Loucy (cell line): Measurements from ENCODE around the gene HRH1.

Source experiments
- EZH2phosphoT487 ChIP-seq: fragments of 200-600 bp; IDR thresholded peaks from 2 replicates; pipeline ENCODE4 v1.6.1; 2018; ENCODE audit warnings: antibody characterized with exemption, mild to moderate bottlenecking, moderate library complexity, borderline replicate concordance
- TF ChIP-seq, protein P1 (sequence below): fragments of 200-600 bp; sonication (generic); conservative IDR thresholded peaks from 2 replicates; pipeline ENCODE4 v1.5.1; 2014; ENCODE audit warnings: mild to moderate bottlenecking, antibody characterized with exemption, low read length

DNA sequence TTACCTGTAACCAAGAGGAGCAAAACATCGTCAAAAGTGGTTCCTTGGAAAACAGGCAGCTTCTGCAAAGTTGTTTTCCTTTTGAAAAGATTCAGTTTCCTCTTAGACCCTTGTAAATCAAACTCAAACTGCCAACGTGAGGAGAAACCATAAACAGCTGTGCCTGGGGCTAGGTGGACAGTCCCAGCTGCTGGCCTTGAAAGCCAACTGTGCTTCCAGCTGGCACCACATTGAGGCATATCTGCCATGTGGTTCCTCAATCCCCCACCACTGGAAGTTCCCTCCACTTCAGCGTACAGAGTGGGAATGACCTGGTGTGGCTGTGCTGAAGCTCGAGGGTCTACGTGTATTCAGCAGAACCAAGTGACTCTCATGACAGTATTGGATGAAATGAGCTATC, 40.9 kb downstream of the HRH1 start:
- TF ChIP-seq, protein P1, sequence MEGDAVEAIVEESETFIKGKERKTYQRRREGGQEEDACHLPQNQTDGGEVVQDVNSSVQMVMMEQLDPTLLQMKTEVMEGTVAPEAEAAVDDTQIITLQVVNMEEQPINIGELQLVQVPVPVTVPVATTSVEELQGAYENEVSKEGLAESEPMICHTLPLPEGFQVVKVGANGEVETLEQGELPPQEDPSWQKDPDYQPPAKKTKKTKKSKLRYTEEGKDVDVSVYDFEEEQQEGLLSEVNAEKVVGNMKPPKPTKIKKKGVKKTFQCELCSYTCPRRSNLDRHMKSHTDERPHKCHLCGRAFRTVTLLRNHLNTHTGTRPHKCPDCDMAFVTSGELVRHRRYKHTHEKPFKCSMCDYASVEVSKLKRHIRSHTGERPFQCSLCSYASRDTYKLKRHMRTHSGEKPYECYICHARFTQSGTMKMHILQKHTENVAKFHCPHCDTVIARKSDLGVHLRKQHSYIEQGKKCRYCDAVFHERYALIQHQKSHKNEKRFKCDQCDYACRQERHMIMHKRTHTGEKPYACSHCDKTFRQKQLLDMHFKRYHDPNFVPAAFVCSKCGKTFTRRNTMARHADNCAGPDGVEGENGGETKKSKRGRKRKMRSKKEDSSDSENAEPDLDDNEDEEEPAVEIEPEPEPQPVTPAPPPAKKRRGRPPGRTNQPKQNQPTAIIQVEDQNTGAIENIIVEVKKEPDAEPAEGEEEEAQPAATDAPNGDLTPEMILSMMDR = no peak
- no peak for TF ChIP-seq EZH2phosphoT487
